Psoas muscle (tissue), 8 donors: Measurements from ENCODE around the gene NR6A1. TPM values are rescaled to one million over a fixed set of nuclear protein-coding genes. Genes with fewer than 3 reads are reported as not detected.
A peak's percentile ranks its signal among the peaks of the same experiment; 100 is the strongest.

Experiments
- ATAC-seq, 4 donors: fragments of 200-7000 bp; cut with Tn5 transposase; one replicate each; pipeline ENCODE4 v1.9.1; 2020; ENCODE audit warnings: moderate library complexity in 3 of 4, mild to moderate bottlenecking in 2 of 4
- DNase-seq, 2 donors: peaks; one replicate each; pipeline ENCODE4 v3.0.0-alpha.2; 2020
- H3K27ac ChIP-seq: fragments of 200-600 bp; one replicate; pipeline ENCODE4 v1.8.0; 2022
- H3K27me3 ChIP-seq, 3 donors: fragments of 200-600 bp in 1 of 3; one replicate each; pipeline versions ENCODE4 v1.6.1 to v1.8.0; 2013 to 2022; ENCODE audit warnings: low read length in 2 of 3, mild to moderate bottlenecking in 2 of 3, moderate library complexity in 1 of 3; ENCODE audit not compliant: insufficient read depth in 3 of 3
- H3K36me3 ChIP-seq, 2 donors: fragments of 200-600 bp in 1 of 2; one replicate each; pipeline versions ENCODE4 v1.6.1 to v1.8.0; 2013 to 2022; ENCODE audit warnings: low read depth in 1 of 2, mild to moderate bottlenecking in 1 of 2, moderate library complexity in 1 of 2; ENCODE audit not compliant: insufficient read depth in 1 of 2
- H3K4me1 ChIP-seq: fragments of 200-600 bp; one replicate; pipeline ENCODE4 v1.8.0; 2022
- H3K4me3 ChIP-seq: fragments of 200-600 bp; one replicate; pipeline ENCODE4 v1.8.0; 2022; ENCODE audit warnings: mild to moderate bottlenecking
- H3K9me3 ChIP-seq: fragments of 200-600 bp; one replicate; pipeline ENCODE4 v1.8.0; 2022
- CTCF ChIP-seq: fragments of 200-600 bp; IDR thresholded peaks from one replicate; pipeline ENCODE4 v1.8.0; 2022; ENCODE audit warnings: antibody characterized with exemption
- WGBS, 3 donors: extraction: QIAGEN DNeasy Blood & Tissue Kit; methylation state at CpG; one replicate each; pipeline versions ENCODE4 v1.1.6 to v1.1.7; 2013; 5-methylcytosine and 5-hydroxymethylcytosine counted together
- intact Hi-C, 2 donors: fragments of 100-400 bp; cut with DNase I; formaldehyde crosslinking; loops; one replicate each; pipeline versions ENCODE4 v1.11.0 to v1.14.2; 2022
- polyA plus RNA-seq, 3 donors: library from polyadenylated mRNA; stranded (reverse); fragments of 200-250 nt; gene quantifications; one replicate each; pipeline ENCODE4 v1.2.3, GENCODE V29; 2013
- total RNA-seq, 4 donors: library from RNA; stranded (reverse); fragmentation: NEBNext Ultra II Directional in 2 of 4; extraction: Animal tissue kit (Norgen Biotek cat#: 25700) in 2 of 4; gene quantifications; one replicate each; pipeline versions ENCODE4 v1.2.1 to v1.2.4, GENCODE V29; 2021 to 2023
- donor health status: healthy with polysubstance abuse.
- donor health status: DM: no; HTN: no; CAD: no; lungs with moderate emphysema.
- donor health status: Bipolar disorder and iron deficiency.
- donor health status: healthy.
- donor health status: DM: yes; HTN: yes; CAD: no.
- donor health status: DM: no; HTN: no; CAD: no.
- donor health status: DM: no; HTN: no; CAD: no.
- donor health status: DM: yes; HTN: yes; CAD: no.

The NR6A1 gene
- total and polyA plus RNA-seq, 7 donors = 0.32 to 2.6 (median 0.70) TPM

- intact Hi-C loops = no loop called here
- Histone ChIP-seq H3K9me3 (no peaks in the 10 kb centered on the region), H3K4me3 (no peak overlapping the region), H3K27me3 (no peaks in the 10 kb centered on the region), H3K27ac (no peak overlapping the region), H3K4me1 (peaks cover 4% of the 10 kb centered on the region), H3K36me3 (no peaks in the 10 kb centered on the region)
- no peak for TF ChIP-seq CTCF
- no peak for DNase-seq
- WGBS, 3 donors = 93 to 94% (median 93%) methylated on average over 59 to 60 of the region's 60 CpGs
- no peak for ATAC-seq
These were observed 38.8 kb upstream of the NR6A1 start for GRCh38 chr9:124809741-124810500.

- no peak for DNase-seq
- Histone ChIP-seq H3K4me1 (peaks cover 4% of the 10 kb centered on the region), H3K4me3 (no peak overlapping the region), H3K36me3 (no peaks in the 10 kb centered on the region), H3K9me3 (no peaks in the 10 kb centered on the region), H3K27me3 (no peaks in the 10 kb centered on the region), H3K27ac (no peak overlapping the region)
- 89 to 93% (median 90%) methylated on average over 6 of the region's 6 CpGs for WGBS, 3 donors
- TF ChIP-seq CTCF = no peak
- intact Hi-C loops = no loop called here
- ATAC-seq = no peak
These were observed 38.1 kb upstream of the NR6A1 start for GRCh38 chr9:124809211-124809610.

- 89 to 91% (median 91%) methylated on average over 12 of the region's 12 CpGs for WGBS, 3 donors
- no peak for TF ChIP-seq CTCF
- no peak for DNase-seq
- no peak for ATAC-seq
- no peak overlapping the region for H3K27ac ChIP-seq
- intact Hi-C loops = no loop called here
- peaks cover 4% of the 10 kb centered on the region for H3K4me1 ChIP-seq
- no peak overlapping the region for H3K4me3 ChIP-seq
- H3K27me3 ChIP-seq = no peaks in the 10 kb centered on the region
- no peaks in the 10 kb centered on the region for H3K36me3 ChIP-seq
- no peaks in the 10 kb centered on the region for H3K9me3 ChIP-seq
These were observed 37.3 kb upstream of the NR6A1 start for GRCh38 chr9:124808246-124808956.

- intact Hi-C loops = no loop called here
- DNase-seq (no peak), ATAC-seq (peak; percentile 21 to 54 (median 38))
- Histone ChIP-seq H3K27me3 (no peaks in the 10 kb centered on the region), H3K9me3 (no peaks in the 10 kb centered on the region), H3K36me3 (no peaks in the 10 kb centered on the region), H3K4me1 (peaks cover 19% of the 10 kb centered on the region), H3K4me3 (no peak overlapping the region), H3K27ac (peak overlapping the region; percentile 16)
- TF ChIP-seq CTCF = no peak
- 16 to 33% (median 24%) methylated on average over 4 of the region's 4 CpGs for WGBS, 3 donors
These were observed 34.1 kb upstream of the NR6A1 start for GRCh38 chr9:124805186-124805585.
